A673 (cell line): ENCODE data around the gene HDDC3. TPM values are rescaled to one million over a fixed set of nuclear protein-coding genes. Genes with fewer than 3 reads are reported as not detected.

ENCODE experiments used
- BruUV-seq: library from RNA; stranded (reverse); fragments of 400-500 nt; replicated peaks from 2 replicates; lab custom pipeline; 2021; lab: Mats Ljungman, UMichigan
- CTCF ChIA-PET: fragments of 300-600 bp; sonication (Branson Sonifier 250); formaldehyde crosslinking; loops from one replicate; lab custom pipeline; 2022; ENCODE audit warnings: antibody characterized with exemption; lab: Charles Lee
- POLR2A ChIA-PET: fragments of 300-600 bp; sonication (Branson Sonifier 250); formaldehyde crosslinking; loops from one replicate; lab custom pipeline; 2022; ENCODE audit warnings: antibody characterized with exemption; ENCODE audit not compliant: low non-redundant PET; lab: Charles Lee
- DNase-seq: peaks from one replicate; pipeline ENCODE4 v3.0.0-alpha.2; 2015; ENCODE audit warnings: low spot score
- H3K27ac ChIP-seq: fragments of 200-600 bp; sonication (generic); 2 replicates; pipeline ENCODE4 v1.5.1; 2016; ENCODE audit warnings: mixed run types, low read depth, mild to moderate bottlenecking, mixed read lengths, antibody characterized with exemption, low read length; ENCODE audit not compliant: poor library complexity, severe bottlenecking
- H3K27me3 ChIP-seq: fragments of 200-600 bp; sonication (generic); replicated peaks from 2 replicates; pipeline ENCODE4 v1.6.1; 2017; ENCODE audit warnings: mixed run types, low read depth, mild to moderate bottlenecking, mixed read lengths, antibody characterized with exemption, low read length; ENCODE audit not compliant: insufficient read depth, poor library complexity
- H3K36me3 ChIP-seq: fragments of 200-600 bp; sonication (generic); 2 replicates; pipeline ENCODE4 v1.6.1; 2016; ENCODE audit warnings: mixed run types, mild to moderate bottlenecking, mixed read lengths, antibody characterized with exemption, low read length; ENCODE audit not compliant: insufficient read depth, poor library complexity, severe bottlenecking
- H3K4me1 ChIP-seq: fragments of 200-600 bp; sonication (generic); 2 replicates; pipeline ENCODE4 v1.6.1; 2017; ENCODE audit warnings: mixed run types, mild to moderate bottlenecking, mixed read lengths, antibody characterized with exemption, low read length; ENCODE audit not compliant: insufficient read depth, poor library complexity, severe bottlenecking
- H3K4me3 ChIP-seq: fragments of 200-600 bp; sonication (generic); 2 replicates; pipeline ENCODE4 v1.5.1; 2016; ENCODE audit warnings: low read depth, mixed run types, mild to moderate bottlenecking, mixed read lengths, low read length; ENCODE audit not compliant: poor library complexity, severe bottlenecking
- H3K9me3 ChIP-seq: fragments of 200-600 bp; sonication (generic); 2 replicates; pipeline ENCODE4 v1.6.1; 2016; ENCODE audit warnings: mixed run types, low read depth, mild to moderate bottlenecking, mixed read lengths, antibody characterized with exemption, low read length; ENCODE audit not compliant: poor library complexity, severe bottlenecking
- EZH2 ChIP-seq: fragments of 200-600 bp; sonication (generic); IDR thresholded peaks from 2 replicates; pipeline ENCODE4 v1.6.1; 2017; ENCODE audit warnings: borderline replicate concordance, low read depth, mild to moderate bottlenecking, mixed read lengths, antibody characterized with exemption, low read length; ENCODE audit not compliant: poor library complexity, severe bottlenecking
- intact Hi-C: fragments of 100-400 bp; cut with micrococcal nuclease; formaldehyde crosslinking; loops from one replicate; pipeline ENCODE4 v1.10.0; 2022; ENCODE audit not compliant: unreplicated experiment
- total RNA-seq: library from RNA; stranded (reverse); gene quantifications from 2 replicates; pipeline ENCODE4 v1.2.3, GENCODE V29; 2021
- TF ChIP-seq, protein P1 (sequence below): fragments of 300-800, 200-600 bp; sonication (generic); conservative IDR thresholded peaks from 2 replicates; pipeline ENCODE4 v1.5.1; 2017; ENCODE audit warnings: low read depth, mild to moderate bottlenecking, antibody characterized with exemption, low read length, moderate library complexity, mixed read lengths

Gene HDDC3
- total RNA-seq, 1 experiment from 2014 or later: 23.9 TPM

DNA sequence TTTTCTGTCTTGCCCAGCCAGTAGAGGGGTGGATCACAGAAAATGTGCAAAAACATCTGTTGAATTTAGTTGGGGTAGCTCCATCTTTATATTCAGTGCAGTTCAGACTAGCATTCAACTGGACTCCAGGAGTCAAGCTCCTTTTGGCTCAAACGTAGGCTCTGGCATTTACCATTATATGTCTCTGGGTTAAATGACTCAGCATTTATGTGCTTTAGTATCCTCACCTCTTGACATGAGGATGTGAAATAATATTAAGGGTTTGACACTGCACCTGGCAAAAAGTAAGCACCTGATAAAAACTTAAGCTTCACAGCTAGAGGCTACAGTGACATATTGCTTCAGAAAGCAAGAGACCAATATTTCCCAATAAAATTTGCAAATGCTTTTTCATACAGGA, 47.2 kb upstream of the HDDC3 start:
- Histone ChIP-seq H3K27me3 (no peaks in the 10 kb centered on the region), H3K27ac (peak overlapping the region; percentile 60), H3K4me3 (no peak overlapping the region), H3K36me3 (peaks cover 100% of the 10 kb centered on the region), H3K9me3 (no peaks in the 10 kb centered on the region), H3K4me1 (no peaks in the 10 kb centered on the region)
- CTCF ChIA-PET: no interaction called here
- POLR2A ChIA-PET: no interaction called here
- TF ChIP-seq, protein P1, sequence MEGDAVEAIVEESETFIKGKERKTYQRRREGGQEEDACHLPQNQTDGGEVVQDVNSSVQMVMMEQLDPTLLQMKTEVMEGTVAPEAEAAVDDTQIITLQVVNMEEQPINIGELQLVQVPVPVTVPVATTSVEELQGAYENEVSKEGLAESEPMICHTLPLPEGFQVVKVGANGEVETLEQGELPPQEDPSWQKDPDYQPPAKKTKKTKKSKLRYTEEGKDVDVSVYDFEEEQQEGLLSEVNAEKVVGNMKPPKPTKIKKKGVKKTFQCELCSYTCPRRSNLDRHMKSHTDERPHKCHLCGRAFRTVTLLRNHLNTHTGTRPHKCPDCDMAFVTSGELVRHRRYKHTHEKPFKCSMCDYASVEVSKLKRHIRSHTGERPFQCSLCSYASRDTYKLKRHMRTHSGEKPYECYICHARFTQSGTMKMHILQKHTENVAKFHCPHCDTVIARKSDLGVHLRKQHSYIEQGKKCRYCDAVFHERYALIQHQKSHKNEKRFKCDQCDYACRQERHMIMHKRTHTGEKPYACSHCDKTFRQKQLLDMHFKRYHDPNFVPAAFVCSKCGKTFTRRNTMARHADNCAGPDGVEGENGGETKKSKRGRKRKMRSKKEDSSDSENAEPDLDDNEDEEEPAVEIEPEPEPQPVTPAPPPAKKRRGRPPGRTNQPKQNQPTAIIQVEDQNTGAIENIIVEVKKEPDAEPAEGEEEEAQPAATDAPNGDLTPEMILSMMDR: no peak
- no peak for TF ChIP-seq EZH2
- no TSS peak for BruUV-seq
- no peak for DNase-seq
- intact Hi-C loops: no loop called here

DNA sequence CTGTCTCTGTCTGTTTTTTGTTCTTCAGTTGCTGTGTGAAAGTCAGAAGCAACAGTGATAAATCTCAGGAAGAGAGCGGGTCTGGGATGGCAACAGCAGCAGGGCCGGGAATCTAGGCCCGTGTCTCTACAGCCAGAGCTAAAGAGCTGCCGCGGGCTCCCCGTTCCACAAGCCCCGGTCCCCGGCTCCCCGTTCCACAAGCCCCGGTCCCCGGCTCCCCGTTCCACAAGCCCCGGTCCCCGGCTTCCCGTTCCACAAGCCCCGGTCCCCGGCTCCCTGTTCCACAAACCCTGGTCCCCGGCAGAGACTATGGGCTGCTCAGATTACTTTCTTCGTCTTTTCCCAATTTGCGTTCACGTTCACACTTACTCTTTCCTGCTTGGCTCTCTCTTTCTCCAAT, 41.9 kb upstream of the HDDC3 start:
- H3K9me3 ChIP-seq: no peaks in the 10 kb centered on the region
- H3K36me3 ChIP-seq: peaks cover 98% of the 10 kb centered on the region
- no peak overlapping the region for H3K27ac ChIP-seq
- DNase-seq: no peak
- no peaks in the 10 kb centered on the region for H3K4me1 ChIP-seq
- H3K27me3 ChIP-seq: no peaks in the 10 kb centered on the region
- intact Hi-C loops: no loop called here
- BruUV-seq: no TSS peak
- no peak overlapping the region for H3K4me3 ChIP-seq
- ChIA-PET POLR2A (no interaction called here), CTCF (no interaction called here)
- TF ChIP-seq EZH2: no peak
- TF ChIP-seq, protein P1: no peak

DNA sequence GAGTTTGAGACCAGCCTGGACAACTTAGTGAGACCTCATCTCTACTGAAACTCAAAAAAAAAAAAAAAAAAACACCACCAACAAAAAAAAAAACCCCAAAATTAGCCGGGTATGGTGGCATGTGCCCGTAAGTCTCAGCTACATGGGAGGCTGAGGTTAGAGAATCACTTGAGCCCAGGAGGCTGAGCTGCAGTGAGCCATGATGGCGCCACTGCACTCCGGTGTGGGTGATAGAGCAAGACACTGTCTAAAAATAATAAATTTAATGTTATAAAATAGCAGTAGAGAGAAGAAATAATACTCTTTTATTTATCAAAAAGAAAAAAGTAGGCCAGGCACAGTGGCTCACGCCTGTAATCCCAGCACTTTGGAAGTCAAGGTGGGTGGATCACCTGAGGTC, 39.8 kb upstream of the HDDC3 start:
- DNase-seq: no peak
- intact Hi-C loops: no loop called here
- ChIA-PET POLR2A (no interaction called here), CTCF (no interaction called here)
- Histone ChIP-seq H3K27me3 (no peaks in the 10 kb centered on the region), H3K4me3 (no peak overlapping the region), H3K9me3 (no peaks in the 10 kb centered on the region), H3K36me3 (peaks cover 98% of the 10 kb centered on the region), H3K4me1 (no peaks in the 10 kb centered on the region), H3K27ac (no peak overlapping the region)
- no peak for TF ChIP-seq EZH2
- TF ChIP-seq, protein P1: no peak
- no TSS peak for BruUV-seq
